ENCODE data around the gene EXOC6B. TPM values are rescaled to one million over a fixed set of nuclear protein-coding genes. Genes with fewer than 3 reads are reported as not detected.

EXOC6B gene
- total RNA-seq, 2 donors from 2014 or later: 16.6 to 36.6 TPM

- no peak for TF ChIP-seq POLR2AphosphoS5 (IDR thresholded peaks at IDR 0.05)
- no peak for TF ChIP-seq POLR2A (IDR thresholded peaks at IDR 0.05)
- TF ChIP-seq CTCF (IDR thresholded peaks at IDR 0.05): no peak
- Histone ChIP-seq H3K27ac (no peak overlapping the region), H3K4me3 (no peak overlapping the region), H3K27me3 (replicated peaks; ENCODE audit: insufficient read depth) (no peaks in the 10 kb centered on the region), H3K4me1 (replicated peaks) (no peaks in the 10 kb centered on the region), H3K9me3 (no peaks in the 10 kb centered on the region), H3K36me3 (no peaks in the 10 kb centered on the region)
- DNase-seq (ENCODE audit: low spot score): no peak
- intact Hi-C loops (cut with DNase I): no loop called here
- 82% methylated on average over 1 of the region's 1 CpG for WGBS
Observed at GRCh38 chr2:72293620-72294019, 532.2 kb downstream of the EXOC6B start.

GRCh38 chr2:72292433-72292832 lies 533.4 kb downstream of the EXOC6B start:
- TF ChIP-seq POLR2AphosphoS5 (IDR thresholded peaks at IDR 0.05): no peak
- no peak for TF ChIP-seq CTCF (IDR thresholded peaks at IDR 0.05)
- TF ChIP-seq POLR2A (IDR thresholded peaks at IDR 0.05): no peak
- Histone ChIP-seq H3K27ac (no peak overlapping the region), H3K36me3 (no peaks in the 10 kb centered on the region), H3K4me3 (no peak overlapping the region), H3K27me3 (replicated peaks; ENCODE audit: insufficient read depth) (no peaks in the 10 kb centered on the region), H3K9me3 (no peaks in the 10 kb centered on the region), H3K4me1 (replicated peaks) (no peaks in the 10 kb centered on the region)
- intact Hi-C loops (cut with DNase I): no loop called here
- DNase-seq (ENCODE audit: low spot score): no peak
- 96% methylated on average over 1 of the region's 1 CpG for WGBS

GRCh38 chr2:72291059-72291458 lies 534.8 kb downstream of the EXOC6B start:
- Histone ChIP-seq H3K9me3 (no peaks in the 10 kb centered on the region), H3K4me3 (no peak overlapping the region), H3K27ac (no peak overlapping the region), H3K4me1 (replicated peaks) (no peaks in the 10 kb centered on the region), H3K27me3 (replicated peaks; ENCODE audit: insufficient read depth) (no peaks in the 10 kb centered on the region), H3K36me3 (no peaks in the 10 kb centered on the region)
- intact Hi-C loops (cut with DNase I): no loop called here
- no peak for DNase-seq (ENCODE audit: low spot score)
- 34% methylated on average over 4 of the region's 4 CpGs for WGBS
- TF ChIP-seq CTCF (IDR thresholded peaks at IDR 0.05) (no peak), POLR2AphosphoS5 (IDR thresholded peaks at IDR 0.05) (no peak)

GRCh38 chr2:72289736-72290135 lies 536.1 kb downstream of the EXOC6B start:
- Histone ChIP-seq H3K27ac (no peak overlapping the region), H3K36me3 (no peaks in the 10 kb centered on the region), H3K9me3 (no peaks in the 10 kb centered on the region), H3K27me3 (replicated peaks; ENCODE audit: insufficient read depth) (no peaks in the 10 kb centered on the region), H3K4me3 (no peak overlapping the region), H3K4me1 (replicated peaks) (no peaks in the 10 kb centered on the region)
- TF ChIP-seq CTCF (IDR thresholded peaks at IDR 0.05) (no peak), POLR2A (IDR thresholded peaks at IDR 0.05) (no peak), POLR2AphosphoS5 (IDR thresholded peaks at IDR 0.05) (no peak)
- intact Hi-C loops (cut with DNase I): no loop called here
- WGBS: 92% methylated on average over 3 of the region's 3 CpGs
- no peak for DNase-seq (ENCODE audit: low spot score)

- 89% methylated on average over 2 of the region's 2 CpGs for WGBS
- Histone ChIP-seq H3K27me3 (replicated peaks; ENCODE audit: insufficient read depth) (no peaks in the 10 kb centered on the region), H3K4me1 (replicated peaks) (no peaks in the 10 kb centered on the region), H3K9me3 (no peaks in the 10 kb centered on the region), H3K4me3 (no peak overlapping the region), H3K36me3 (no peaks in the 10 kb centered on the region), H3K27ac (no peak overlapping the region)
- no peak for DNase-seq (ENCODE audit: low spot score)
- TF ChIP-seq POLR2A (IDR thresholded peaks at IDR 0.05): no peak
- no peak for TF ChIP-seq CTCF (IDR thresholded peaks at IDR 0.05)
- TF ChIP-seq POLR2AphosphoS5 (IDR thresholded peaks at IDR 0.05): no peak
- intact Hi-C loops (cut with DNase I): no loop called here
Observed at GRCh38 chr2:72289283-72289682, 536.5 kb downstream of the EXOC6B start.

Data from prostate gland (tissue), 2 donors.